HG03103 (cell line): Measurements from ENCODE around the gene RNF212.
"Not testable (repeated sequence)": the region's sequence is repeated elsewhere in the genome, so short reads cannot be mapped to it uniquely, and the experiment has no call there.

Source experiments
- ATAC-seq: cut with Tn5 transposase; IDR thresholded peaks from one replicate; pipeline ENCODE4 v1.9.1; 2021; ENCODE audit warnings: low read depth; ENCODE audit not compliant: unreplicated experiment

Gene RNF212

GRCh38 chr4:1072830-1073446 lies 40.4 kb downstream of the RNF212 start:
- no peak for ATAC-seq

DNA sequence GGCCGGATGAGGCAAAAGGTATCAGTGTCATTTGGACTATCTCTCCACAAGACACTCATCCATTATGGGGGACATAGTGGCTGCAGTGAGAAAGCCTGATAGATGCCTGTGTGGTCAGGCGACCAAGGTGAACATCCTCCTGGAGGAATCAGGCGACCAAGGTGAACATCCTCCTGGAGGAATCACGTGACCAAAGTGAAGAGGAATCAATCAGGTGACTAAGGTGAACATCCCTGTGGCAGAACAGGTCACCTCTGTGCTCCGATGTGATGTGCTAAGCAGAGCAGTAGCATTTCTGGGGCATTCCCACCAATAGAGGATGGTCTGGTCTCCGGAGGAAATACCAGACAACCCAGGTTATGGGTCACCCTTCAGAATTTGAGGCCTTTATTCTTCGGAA lies 44.0 kb downstream of the RNF212 start:
- ATAC-seq = no peak

DNA sequence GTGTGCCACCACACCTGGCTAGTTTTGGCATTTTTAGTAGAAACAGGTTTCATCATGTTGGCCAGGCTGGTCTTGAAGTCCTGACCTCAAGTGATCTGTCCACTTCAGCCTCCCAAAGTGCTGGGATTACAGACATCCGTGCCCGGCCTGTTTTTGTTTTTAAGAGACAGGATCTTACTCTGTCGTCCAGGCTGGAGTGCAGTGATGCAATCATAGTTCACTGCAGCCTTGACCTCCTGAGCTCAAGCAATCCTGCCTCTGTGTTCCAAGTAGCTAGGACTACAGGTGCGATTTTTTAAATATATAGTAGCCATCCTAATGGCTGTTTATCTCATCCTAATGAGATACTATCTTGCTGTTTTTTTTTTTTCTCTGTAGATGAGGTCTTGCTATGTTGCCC lies 47.6 kb downstream of the RNF212 start:
- no peak for ATAC-seq

- no peak for ATAC-seq
These were observed 50.9 kb downstream of the RNF212 start for GRCh38 chr4:1062419-1062818.

GRCh38 chr4:1061760-1062159 lies 51.6 kb downstream of the RNF212 start:
- ATAC-seq = no peak

DNA sequence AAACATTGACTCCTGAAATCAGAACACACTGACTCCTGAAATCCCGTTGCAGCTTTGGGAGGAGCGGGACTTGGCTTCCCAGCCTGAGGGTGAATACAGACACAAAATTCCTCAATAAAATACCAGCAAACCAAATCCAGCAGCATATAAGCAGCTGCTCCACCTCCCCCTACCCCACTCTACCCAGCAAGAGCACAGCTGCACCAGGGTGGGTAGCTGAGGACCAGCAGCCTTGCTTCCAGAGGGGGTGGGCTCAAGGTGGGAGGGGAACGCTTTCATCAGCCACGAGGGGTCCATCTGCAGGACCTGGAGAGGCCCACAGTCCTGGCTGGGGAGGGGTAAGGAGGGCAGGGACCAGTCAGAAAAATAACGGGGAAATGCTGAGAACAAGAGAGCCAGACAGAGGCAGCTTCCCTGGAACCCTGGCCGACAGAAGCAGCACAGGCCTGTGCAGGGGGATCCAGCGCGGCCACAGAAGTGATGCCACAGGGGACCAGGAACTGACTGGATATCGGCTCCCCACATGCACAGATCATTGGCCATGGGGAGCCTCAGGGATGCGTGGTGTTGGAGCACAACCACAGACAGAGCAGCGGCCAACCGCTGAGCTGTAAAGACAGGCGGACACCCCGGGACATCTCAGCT lies 52.2 kb downstream of the RNF212 start:
- ATAC-seq = no peak

DNA sequence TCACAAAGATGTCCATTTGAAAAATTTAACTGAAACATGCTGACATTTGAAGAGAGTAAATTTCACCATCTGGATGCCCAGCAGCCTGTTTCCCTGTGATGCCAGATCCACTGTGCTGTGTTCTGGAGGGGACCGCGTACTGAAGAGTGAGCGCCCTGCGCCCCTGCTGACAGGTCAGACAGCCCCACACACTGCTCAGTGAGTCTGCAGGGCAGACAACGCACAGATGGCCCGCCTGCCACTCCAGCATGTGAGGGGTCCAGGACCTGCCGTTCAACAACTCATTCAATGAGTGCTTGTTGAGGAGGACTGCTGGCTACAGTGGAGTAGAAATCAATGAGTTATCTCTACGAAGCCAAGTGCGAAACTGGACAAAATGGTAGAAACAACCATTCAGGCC lies 52.7 kb downstream of the RNF212 start:
- no peak for ATAC-seq

GRCh38 chr4:1060121-1060520 lies 53.2 kb downstream of the RNF212 start:
- ATAC-seq = no peak

- ATAC-seq = no peak
These were observed 54.2 kb downstream of the RNF212 start for GRCh38 chr4:1058997-1059665.

DNA sequence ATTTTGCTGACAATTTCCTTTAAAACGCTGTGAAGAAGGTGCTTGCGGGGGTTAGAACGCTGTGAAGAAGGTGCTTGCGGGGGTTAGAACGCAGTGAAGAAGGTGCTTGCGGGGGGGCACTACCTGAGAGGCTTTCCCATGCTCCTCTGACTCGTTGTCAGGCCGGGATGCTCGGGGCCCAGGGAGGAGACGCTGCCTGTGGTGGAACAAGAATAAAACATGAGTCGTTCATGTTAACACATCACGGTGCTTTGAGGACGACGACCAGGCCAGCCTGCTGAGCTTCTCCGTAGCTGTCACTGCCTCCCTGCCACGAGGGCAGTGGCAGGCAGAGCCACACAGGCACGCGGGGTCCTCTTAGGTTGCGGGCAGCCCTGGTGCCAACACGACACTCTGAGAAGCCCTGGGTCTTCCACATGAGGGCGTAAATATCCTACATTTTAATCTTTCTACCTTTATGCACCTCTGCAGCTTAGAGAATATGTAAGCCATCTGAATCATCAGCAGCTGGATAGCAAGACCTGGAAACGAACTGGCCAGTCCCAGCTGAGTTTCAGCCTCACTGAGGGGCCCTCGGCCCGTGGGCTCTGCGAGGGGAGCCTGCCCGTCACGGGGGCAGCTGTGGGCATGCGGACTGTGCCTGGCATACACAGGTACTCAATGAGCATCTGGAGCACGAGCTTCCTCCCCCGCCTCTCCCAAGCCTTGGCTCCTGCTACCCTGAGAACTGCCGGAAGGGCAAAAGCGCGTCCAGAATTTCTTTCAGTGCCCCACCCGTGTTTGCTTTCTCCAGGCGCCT lies 55.0 kb downstream of the RNF212 start:
- ATAC-seq = no peak

GRCh38 chr4:1057403-1057745 lies 56.0 kb downstream of the RNF212 start:
- ATAC-seq = no peak

DNA sequence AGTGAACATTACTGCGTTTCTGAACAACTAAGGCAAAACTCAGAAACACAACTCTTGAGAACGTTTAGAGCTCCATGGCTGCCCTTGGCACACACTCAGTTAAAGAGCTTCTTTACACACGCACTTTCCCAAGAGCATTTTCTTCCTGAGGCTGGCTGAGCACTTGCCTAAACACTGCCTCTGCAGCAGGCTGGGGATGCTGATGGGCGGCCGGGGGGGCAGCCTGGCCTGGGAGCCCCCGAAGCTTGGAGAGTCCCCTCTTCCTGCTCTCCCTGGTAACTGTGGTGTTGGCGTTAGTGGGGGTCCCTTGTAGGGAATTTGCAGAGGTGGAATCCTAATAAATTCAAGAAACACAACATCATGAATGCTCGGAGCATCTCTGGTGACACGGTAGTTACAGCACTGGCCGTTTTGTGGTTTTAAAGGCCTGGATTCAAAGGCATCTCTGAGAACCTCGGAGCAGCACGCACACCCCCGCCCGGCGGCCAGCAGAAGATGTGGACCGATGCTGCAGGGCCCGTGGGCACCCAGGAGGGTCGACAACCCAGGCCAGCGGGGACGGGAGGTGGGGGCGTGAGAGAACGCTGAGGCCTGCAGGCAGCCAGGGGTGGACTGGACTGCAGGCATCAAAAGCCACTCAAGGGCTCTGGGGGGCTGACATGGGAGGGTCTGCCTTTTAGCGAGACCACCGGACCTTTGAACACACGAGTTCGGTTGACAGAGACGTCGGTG lies 56.5 kb downstream of the RNF212 start:
- ATAC-seq = no peak

DNA sequence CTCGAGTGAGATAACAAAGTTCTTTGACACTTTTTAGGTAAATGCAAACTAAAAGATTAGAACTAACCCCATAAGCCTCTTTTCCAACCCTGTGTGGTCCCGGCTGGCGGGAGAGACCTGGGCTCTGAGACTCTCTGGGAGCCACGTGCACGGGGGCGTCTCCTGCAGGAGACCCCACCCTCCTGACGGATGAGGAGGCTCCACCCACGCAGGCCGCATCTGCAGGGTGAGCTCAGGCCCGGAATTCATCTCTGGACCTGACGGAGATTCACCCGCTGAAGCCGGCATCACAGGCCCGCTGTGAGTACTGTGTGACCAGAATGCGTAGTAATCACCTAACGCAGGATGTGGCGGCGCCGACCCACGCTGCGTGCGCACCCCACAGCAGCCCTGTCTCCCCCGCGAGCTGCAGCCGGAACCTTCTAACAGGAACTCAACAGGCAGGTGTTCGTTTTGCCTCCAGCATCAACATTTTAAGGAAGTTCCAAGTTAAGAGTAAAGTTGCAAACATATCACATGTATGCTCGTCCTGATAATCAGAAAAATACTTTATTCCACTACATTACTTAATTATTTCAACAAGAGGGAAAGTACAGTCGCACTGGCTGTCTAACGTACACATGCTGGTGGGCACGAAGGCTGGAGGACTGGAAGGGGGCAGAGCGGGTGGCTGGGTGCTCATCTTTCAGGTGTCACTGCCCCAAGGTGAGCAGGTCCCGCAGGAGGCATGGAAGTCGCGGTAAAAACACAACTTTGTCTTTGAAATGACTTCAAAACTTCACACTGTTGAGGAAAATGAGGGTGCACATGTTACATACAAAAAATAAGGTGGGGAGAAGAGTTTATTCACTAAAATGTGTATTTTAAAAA lies 57.4 kb downstream of the RNF212 start:
- no peak for ATAC-seq

DNA sequence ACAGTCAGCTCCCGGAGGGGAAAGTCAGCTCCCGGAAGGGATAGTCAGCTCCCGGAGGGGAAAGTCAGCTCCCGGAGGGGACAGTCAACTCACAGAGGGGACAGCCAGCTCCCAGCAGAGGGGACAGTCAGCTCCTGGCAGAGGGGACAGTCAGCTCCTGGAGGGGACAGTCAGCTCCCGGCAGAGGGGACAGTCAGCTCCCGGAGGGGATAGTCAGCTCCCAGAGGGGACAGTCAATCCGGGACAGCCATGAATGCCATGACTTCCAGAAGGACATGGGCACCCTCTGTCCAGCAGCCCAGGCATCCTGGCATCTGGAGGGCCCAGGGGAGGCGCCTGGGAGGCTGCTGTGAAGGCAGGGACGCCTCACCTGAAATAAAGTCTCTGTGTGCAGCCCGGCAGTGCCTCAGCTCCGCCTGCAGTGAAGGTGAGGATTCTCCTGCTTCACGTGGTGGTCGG lies 58.1 kb downstream of the RNF212 start:
- not testable (repeated sequence) for ATAC-seq

GRCh38 chr4:1054696-1055242 lies 58.6 kb downstream of the RNF212 start:
- not testable (repeated sequence) for ATAC-seq

DNA sequence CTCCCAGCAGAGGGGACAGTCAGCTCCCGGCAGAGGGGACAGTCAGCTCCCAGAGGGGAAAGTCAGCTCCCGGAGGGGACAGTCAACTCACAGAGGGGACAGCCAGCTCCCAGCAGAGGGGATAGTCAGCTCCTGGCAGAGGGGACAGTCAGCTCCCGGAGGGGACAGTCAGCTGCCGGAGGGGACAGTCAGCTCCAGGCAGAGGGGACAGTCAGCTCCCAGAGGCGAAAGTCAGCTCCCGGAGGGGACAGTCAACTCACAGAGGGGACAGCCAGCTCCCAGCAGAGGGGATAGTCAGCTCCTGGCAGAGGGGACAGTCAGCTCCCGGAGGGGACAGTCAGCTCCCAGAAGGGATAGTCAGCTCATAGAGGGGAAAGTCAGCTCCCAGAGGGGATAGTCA lies 59.5 kb downstream of the RNF212 start:
- not testable (repeated sequence) for ATAC-seq

GRCh38 chr4:1053080-1053661 lies 60.2 kb downstream of the RNF212 start:
- ATAC-seq = no peak

GRCh38 chr4:1052231-1052671 lies 61.1 kb downstream of the RNF212 start:
- no peak for ATAC-seq

- no peak for ATAC-seq
These were observed 61.9 kb downstream of the RNF212 start for GRCh38 chr4:1051472-1051871.
